Activated CD4-positive, alpha-beta T cell treated with anti-CD3 and anti-CD28 coated beads for 36 hours (primary cell): ENCODE results near the gene TPSB2. TPM values are rescaled to one million over a fixed set of nuclear protein-coding genes. Genes with fewer than 3 reads are reported as not detected.
"Not testable (repeated sequence)": the region's sequence is repeated elsewhere in the genome, so short reads cannot be mapped to it uniquely, and the experiment has no call there.

Source experiments
- ATAC-seq: fragments of 200-7000 bp; cut with Tn5 transposase; one replicate; pipeline ENCODE4 v1.10.0; 2021; ENCODE audit warnings: mild to moderate bottlenecking, moderate library complexity
- CTCF ChIA-PET: fragments of 350-600 bp; sonication (Branson Sonifier 250); formaldehyde crosslinking; loops from one replicate; lab custom pipeline; 2021; ENCODE audit warnings: antibody characterized with exemption; lab: Charles Lee
- POLR2A ChIA-PET: fragments of 350-600 bp; sonication (Branson Sonifier 250); formaldehyde crosslinking; loops from one replicate; lab custom pipeline; 2021; ENCODE audit warnings: antibody characterized with exemption, inconsistent platforms; lab: Charles Lee
- DNase-seq: peaks from one replicate; pipeline ENCODE4 v3.0.0-alpha.2; 2020
- H3K27ac Mint-ChIP-seq: one replicate; pipeline ENCODE4 v1.8.0; 2021; ENCODE audit warnings: mixed read lengths
- H3K27me3 Mint-ChIP-seq: one replicate; pipeline ENCODE4 v1.8.0; 2021; ENCODE audit warnings: mixed read lengths
- H3K36me3 Mint-ChIP-seq: one replicate; pipeline ENCODE4 v1.8.0; 2021; ENCODE audit warnings: low read depth, mixed read lengths
- H3K4me1 Mint-ChIP-seq: one replicate; pipeline ENCODE4 v1.8.0; 2021; ENCODE audit warnings: mixed read lengths
- H3K4me3 Mint-ChIP-seq: one replicate; pipeline ENCODE4 v1.8.0; 2021; ENCODE audit warnings: mild to moderate bottlenecking, moderate library complexity, mixed read lengths
- H3K9me3 Mint-ChIP-seq: one replicate; pipeline ENCODE4 v1.8.0; 2021; ENCODE audit warnings: low read depth, mixed read lengths
- intact Hi-C, 2 experiments: fragments of 100-400 bp; cut with DNase I in 1 of 2; cut with micrococcal nuclease in 1 of 2; formaldehyde crosslinking; loops; one replicate each; pipeline versions ENCODE4 v1.14.2 to v1.15.1; 2022 to 2024; cut with DNase I, micrococcal nuclease
- total RNA-seq, 2 experiments: library from RNA; stranded (reverse); gene quantifications; one replicate each; pipeline ENCODE4 v1.2.3, GENCODE V29; 2021

Gene TPSB2
- total RNA-seq, 2 experiments from 2014 or later: not detected

GRCh38 chr16:1245452-1246020, 15.6 kb upstream of the TPSB2 start:
- POLR2A ChIA-PET: no interaction called here
- Mint-ChIP-seq H3K27ac (no peak overlapping the region), H3K9me3 (no peaks in the 10 kb centered on the region), H3K4me3 (no peak overlapping the region), H3K4me1 (no peaks in the 10 kb centered on the region), H3K36me3 (no peaks in the 10 kb centered on the region), H3K27me3 (peaks cover 8% of the 10 kb centered on the region)
- ATAC-seq: no peak
- CTCF ChIA-PET: interaction anchor here (0.5 kb wide), 2 partner anchors 140 to 682 kb away, joined by 3 read pairs; no protein-coding TSS in a partner anchor
- no peak for DNase-seq
- intact Hi-C loops: no loop called here

- no peaks in the 10 kb centered on the region for H3K4me1 Mint-ChIP-seq
- no peaks in the 10 kb centered on the region for H3K9me3 Mint-ChIP-seq
- peak; percentile 36 for DNase-seq
- no peak for ATAC-seq
- intact Hi-C loops: no loop called here
- CTCF ChIA-PET: interaction anchor here (0.5 to 0.6 kb wide), 2 partner anchors 133 to 682 kb away, joined by 3 read pairs; no protein-coding TSS in a partner anchor
- no peak overlapping the region for H3K4me3 Mint-ChIP-seq
- H3K27me3 Mint-ChIP-seq: peaks cover 8% of the 10 kb centered on the region
- no peaks in the 10 kb centered on the region for H3K36me3 Mint-ChIP-seq
- no peak overlapping the region for H3K27ac Mint-ChIP-seq
- POLR2A ChIA-PET: no interaction called here
These were observed 14.9 kb upstream of the TPSB2 start for GRCh38 chr16:1244881-1245280.

DNA sequence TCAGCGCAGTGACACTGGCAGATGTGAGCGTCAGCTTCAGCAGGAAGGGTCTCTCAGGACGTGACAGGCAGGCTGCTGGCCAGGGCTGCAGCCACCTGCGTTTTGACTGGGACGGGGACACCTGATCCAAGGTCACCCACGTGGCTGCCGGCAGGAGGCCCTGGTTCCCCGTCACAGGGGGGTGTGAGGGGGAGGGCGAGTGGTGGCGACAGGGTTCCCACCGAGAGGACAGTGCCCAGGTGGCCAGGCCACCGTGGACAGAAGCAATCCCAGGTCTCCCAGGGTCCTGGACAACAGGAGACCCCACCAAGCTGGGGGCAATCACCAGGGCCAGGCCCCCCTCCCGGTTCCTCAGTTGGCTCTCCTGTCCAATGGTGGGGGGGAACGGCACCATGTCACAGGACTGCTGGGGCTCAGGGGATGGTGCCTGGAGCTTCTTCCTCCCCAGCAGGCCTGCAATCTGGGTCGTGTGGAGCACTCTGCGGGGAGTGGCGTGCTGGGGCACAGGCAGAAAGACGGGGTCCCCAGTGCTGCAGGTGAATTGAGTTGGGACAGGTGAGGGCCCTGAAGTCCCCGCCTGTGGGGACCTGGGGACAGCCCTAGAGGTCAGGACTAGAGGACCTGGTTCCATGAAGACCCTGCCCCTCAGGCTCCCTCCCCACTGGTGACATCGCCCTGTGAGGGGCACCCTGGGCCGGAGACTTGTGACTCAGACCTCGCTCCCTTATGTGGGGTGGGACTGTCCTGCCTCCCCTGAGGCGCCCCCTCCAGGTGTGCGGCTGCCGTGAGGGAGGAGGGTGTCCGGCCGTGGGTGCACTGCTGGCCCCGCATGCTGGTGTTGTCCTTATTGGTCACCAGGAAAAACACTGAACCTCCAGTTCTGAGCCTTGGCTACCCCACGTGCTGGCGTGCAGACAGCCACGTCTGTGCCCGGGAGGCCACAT, 14.2 kb upstream of the TPSB2 start:
- ATAC-seq, H3K36me3 Mint-ChIP-seq, POLR2A ChIA-PET, H3K4me3 Mint-ChIP-seq, intact Hi-C loops, H3K27me3 Mint-ChIP-seq, H3K4me1 Mint-ChIP-seq, DNase-seq, H3K9me3 Mint-ChIP-seq, H3K27ac Mint-ChIP-seq: not testable (repeated sequence)
- CTCF ChIA-PET: interaction anchor here (0.6 kb wide), 1 partner anchor 134 kb away, joined by 3 read pairs; no protein-coding TSS in a partner anchor

- H3K9me3 Mint-ChIP-seq, H3K4me1 Mint-ChIP-seq, ATAC-seq, POLR2A ChIA-PET, intact Hi-C loops, H3K27ac Mint-ChIP-seq, H3K27me3 Mint-ChIP-seq, DNase-seq, H3K36me3 Mint-ChIP-seq, H3K4me3 Mint-ChIP-seq, CTCF ChIA-PET: not testable (repeated sequence)
These were observed 13.4 kb upstream of the TPSB2 start for GRCh38 chr16:1243363-1243762.

- H3K4me1 Mint-ChIP-seq, ATAC-seq, H3K27me3 Mint-ChIP-seq, H3K27ac Mint-ChIP-seq, H3K36me3 Mint-ChIP-seq, CTCF ChIA-PET, DNase-seq, H3K9me3 Mint-ChIP-seq, intact Hi-C loops, H3K4me3 Mint-ChIP-seq, POLR2A ChIA-PET: not testable (repeated sequence)
These were observed 11.1 kb upstream of the TPSB2 start for GRCh38 chr16:1241081-1241480.

GRCh38 chr16:1240436-1240835, 10.5 kb upstream of the TPSB2 start, which contains the start of gene TPSAB1:
TPSAB1 (plus strand) TSS chr16:1240705; CDS start chr16:1240939, 234 bp downstream.
- intact Hi-C loops, ATAC-seq, CTCF ChIA-PET, H3K4me3 Mint-ChIP-seq, H3K27me3 Mint-ChIP-seq, H3K27ac Mint-ChIP-seq, H3K9me3 Mint-ChIP-seq, H3K36me3 Mint-ChIP-seq, H3K4me1 Mint-ChIP-seq, POLR2A ChIA-PET, DNase-seq: not testable (repeated sequence)

- H3K27me3 Mint-ChIP-seq, H3K4me3 Mint-ChIP-seq, H3K4me1 Mint-ChIP-seq, intact Hi-C loops, DNase-seq, H3K36me3 Mint-ChIP-seq, POLR2A ChIA-PET, H3K9me3 Mint-ChIP-seq, H3K27ac Mint-ChIP-seq, ATAC-seq, CTCF ChIA-PET: not testable (repeated sequence)
These were observed 9.6 kb upstream of the TPSB2 start for GRCh38 chr16:1239575-1239974.

- intact Hi-C loops, H3K27me3 Mint-ChIP-seq, H3K4me1 Mint-ChIP-seq, H3K36me3 Mint-ChIP-seq, CTCF ChIA-PET, H3K9me3 Mint-ChIP-seq, H3K27ac Mint-ChIP-seq, H3K4me3 Mint-ChIP-seq, POLR2A ChIA-PET, DNase-seq: not testable (repeated sequence)
- peak; percentile 32 for ATAC-seq
These were observed 8.9 kb upstream of the TPSB2 start for GRCh38 chr16:1238909-1239308.

GRCh38 chr16:1237990-1238389, 8.0 kb upstream of the TPSB2 start:
- H3K27me3 Mint-ChIP-seq: peaks cover 2% of the 10 kb centered on the region
- no peaks in the 10 kb centered on the region for H3K9me3 Mint-ChIP-seq
- ATAC-seq: no peak
- POLR2A ChIA-PET: no interaction called here
- no peak overlapping the region for H3K27ac Mint-ChIP-seq
- H3K36me3 Mint-ChIP-seq: no peaks in the 10 kb centered on the region
- H3K4me1 Mint-ChIP-seq: no peaks in the 10 kb centered on the region
- CTCF ChIA-PET: no interaction called here
- no peak overlapping the region for H3K4me3 Mint-ChIP-seq
- DNase-seq: no peak
- intact Hi-C loops: no loop called here

DNA sequence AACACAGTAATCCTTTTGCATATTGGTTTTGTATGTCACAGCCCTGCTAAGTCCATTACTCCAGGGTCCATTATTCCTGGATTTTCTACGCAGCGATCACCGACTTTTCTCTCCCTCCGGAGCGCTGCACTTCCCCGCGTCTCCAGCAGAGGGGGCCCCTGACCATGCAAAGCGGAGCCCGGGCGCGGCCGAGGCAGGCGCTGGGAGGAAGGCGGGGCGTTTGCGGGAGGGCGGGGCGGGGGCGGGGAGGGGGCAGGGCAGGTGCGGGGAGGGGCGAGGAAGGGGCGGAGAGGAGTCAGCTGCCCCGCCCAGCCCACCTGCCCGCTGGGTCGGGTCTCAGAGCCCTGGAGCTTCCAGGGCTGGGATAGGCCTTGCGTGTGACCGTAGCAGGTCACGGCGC, 6.7 kb upstream of the TPSB2 start:
- CTCF ChIA-PET, intact Hi-C loops, H3K4me1 Mint-ChIP-seq, POLR2A ChIA-PET, H3K27ac Mint-ChIP-seq, H3K4me3 Mint-ChIP-seq, H3K27me3 Mint-ChIP-seq, H3K36me3 Mint-ChIP-seq, H3K9me3 Mint-ChIP-seq, DNase-seq: not testable (repeated sequence)
- peak; percentile 69 for ATAC-seq

- H3K27ac Mint-ChIP-seq, DNase-seq, H3K36me3 Mint-ChIP-seq, CTCF ChIA-PET, H3K27me3 Mint-ChIP-seq, POLR2A ChIA-PET, H3K4me3 Mint-ChIP-seq, H3K9me3 Mint-ChIP-seq, intact Hi-C loops, H3K4me1 Mint-ChIP-seq: not testable (repeated sequence)
- ATAC-seq: peak; percentile 61
These were observed 2.2 kb upstream of the TPSB2 start for GRCh38 chr16:1232049-1232748.
